ENCODE data around the gene CACNG7.

DNA sequence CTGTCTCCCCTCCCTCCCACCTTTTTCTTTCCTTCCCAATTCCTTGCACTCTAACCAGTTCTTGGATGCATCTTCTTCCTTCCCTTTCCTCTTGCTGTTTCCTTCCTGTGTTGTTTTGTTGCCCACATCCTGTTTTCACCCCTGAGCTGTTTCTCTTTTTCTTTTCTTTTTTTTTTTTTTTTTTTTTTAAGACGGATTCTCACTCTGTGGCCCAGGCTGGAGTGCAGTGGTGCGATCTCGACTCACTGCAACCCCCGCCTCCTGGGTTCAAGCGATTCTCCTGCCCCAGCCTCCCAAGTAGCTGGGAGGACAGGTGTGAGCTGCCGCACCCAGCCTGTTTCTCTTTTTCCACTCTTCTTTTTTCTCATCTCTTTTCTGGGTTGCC, 34.5 kb upstream of the CACNG7 start:
- TF ChIP-seq, protein P1, sequence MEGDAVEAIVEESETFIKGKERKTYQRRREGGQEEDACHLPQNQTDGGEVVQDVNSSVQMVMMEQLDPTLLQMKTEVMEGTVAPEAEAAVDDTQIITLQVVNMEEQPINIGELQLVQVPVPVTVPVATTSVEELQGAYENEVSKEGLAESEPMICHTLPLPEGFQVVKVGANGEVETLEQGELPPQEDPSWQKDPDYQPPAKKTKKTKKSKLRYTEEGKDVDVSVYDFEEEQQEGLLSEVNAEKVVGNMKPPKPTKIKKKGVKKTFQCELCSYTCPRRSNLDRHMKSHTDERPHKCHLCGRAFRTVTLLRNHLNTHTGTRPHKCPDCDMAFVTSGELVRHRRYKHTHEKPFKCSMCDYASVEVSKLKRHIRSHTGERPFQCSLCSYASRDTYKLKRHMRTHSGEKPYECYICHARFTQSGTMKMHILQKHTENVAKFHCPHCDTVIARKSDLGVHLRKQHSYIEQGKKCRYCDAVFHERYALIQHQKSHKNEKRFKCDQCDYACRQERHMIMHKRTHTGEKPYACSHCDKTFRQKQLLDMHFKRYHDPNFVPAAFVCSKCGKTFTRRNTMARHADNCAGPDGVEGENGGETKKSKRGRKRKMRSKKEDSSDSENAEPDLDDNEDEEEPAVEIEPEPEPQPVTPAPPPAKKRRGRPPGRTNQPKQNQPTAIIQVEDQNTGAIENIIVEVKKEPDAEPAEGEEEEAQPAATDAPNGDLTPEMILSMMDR (IDR thresholded peaks at IDR 0.05), result no peak
- TF ChIP-seq POLR2A (IDR thresholded peaks at IDR 0.05), result no peak

Measured in lower leg skin (tissue), 3 donors.